ENCODE data around the gene RASGRP1.

- TF ChIP-seq CTCF (IDR thresholded peaks at IDR 0.05) = no peak
- no peak for TF ChIP-seq POLR2A (IDR thresholded peaks at IDR 0.05)
These were observed 85.3 kb downstream of the RASGRP1 start for GRCh38 chr15:38479266-38479665.
